22Rv1 (cell line): ENCODE measurements around the gene LPAR1.

ENCODE experiments used
- ZFX ChIP-seq: fragments of 450-650 bp; IDR thresholded peaks from 2 replicates; pipeline ENCODE4 v1.6.1; 2017; ENCODE audit warnings: antibody characterized with exemption, borderline replicate concordance
- TF ChIP-seq, protein P1 (sequence below): fragments of 450-650 bp; IDR thresholded peaks from 2 replicates; pipeline ENCODE4 v1.5.1; 2017; ENCODE audit warnings: mild to moderate bottlenecking

DNA sequence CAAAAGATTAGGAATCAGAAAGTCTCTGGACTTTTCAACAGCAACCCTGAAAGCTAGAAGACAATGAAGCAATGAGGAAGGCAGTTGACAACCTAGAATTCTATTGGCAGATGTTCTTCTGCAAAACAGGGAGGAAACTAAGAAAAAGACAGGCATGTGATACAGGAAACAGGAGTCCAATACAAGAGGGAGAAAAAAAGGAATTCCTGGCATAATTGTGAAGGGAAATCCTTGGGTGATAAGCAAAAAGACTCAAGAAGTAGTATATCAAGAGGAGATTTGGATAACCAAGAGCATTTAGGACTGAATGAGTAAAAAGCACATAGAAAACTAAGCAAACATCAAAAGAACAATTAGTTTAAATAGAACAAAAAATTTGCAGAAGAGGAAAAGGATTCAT, 58.6 kb downstream of the LPAR1 start:
- TF ChIP-seq, protein P1, sequence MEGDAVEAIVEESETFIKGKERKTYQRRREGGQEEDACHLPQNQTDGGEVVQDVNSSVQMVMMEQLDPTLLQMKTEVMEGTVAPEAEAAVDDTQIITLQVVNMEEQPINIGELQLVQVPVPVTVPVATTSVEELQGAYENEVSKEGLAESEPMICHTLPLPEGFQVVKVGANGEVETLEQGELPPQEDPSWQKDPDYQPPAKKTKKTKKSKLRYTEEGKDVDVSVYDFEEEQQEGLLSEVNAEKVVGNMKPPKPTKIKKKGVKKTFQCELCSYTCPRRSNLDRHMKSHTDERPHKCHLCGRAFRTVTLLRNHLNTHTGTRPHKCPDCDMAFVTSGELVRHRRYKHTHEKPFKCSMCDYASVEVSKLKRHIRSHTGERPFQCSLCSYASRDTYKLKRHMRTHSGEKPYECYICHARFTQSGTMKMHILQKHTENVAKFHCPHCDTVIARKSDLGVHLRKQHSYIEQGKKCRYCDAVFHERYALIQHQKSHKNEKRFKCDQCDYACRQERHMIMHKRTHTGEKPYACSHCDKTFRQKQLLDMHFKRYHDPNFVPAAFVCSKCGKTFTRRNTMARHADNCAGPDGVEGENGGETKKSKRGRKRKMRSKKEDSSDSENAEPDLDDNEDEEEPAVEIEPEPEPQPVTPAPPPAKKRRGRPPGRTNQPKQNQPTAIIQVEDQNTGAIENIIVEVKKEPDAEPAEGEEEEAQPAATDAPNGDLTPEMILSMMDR, result no peak
- TF ChIP-seq ZFX, result no peak
